ENCODE results near the gene SSMEM1.

Gene SSMEM1

GRCh38 chr7:130256704-130257103, 49.0 kb downstream of the SSMEM1 start:
- no peak for DNase-seq

- DNase-seq, result no peak
Measured at GRCh38 chr7:130258494-130259078, 50.9 kb downstream of the SSMEM1 start.

- DNase-seq, result no peak
Measured at GRCh38 chr7:130262448-130262847, 54.8 kb downstream of the SSMEM1 start.

- no peak for DNase-seq
Measured at GRCh38 chr7:130263130-130263529, 55.5 kb downstream of the SSMEM1 start.
